GM21526 (cell line): ENCODE measurements around the gene SHOC2.

ENCODE experiments used
- ATAC-seq: cut with Tn5 transposase; IDR thresholded peaks from one replicate; pipeline ENCODE4 v1.9.1; 2021; ENCODE audit warnings: moderate library complexity; ENCODE audit not compliant: unreplicated experiment, low FRiP score

SHOC2 gene

GRCh38 chr10:111039522-111039921, 120.1 kb downstream of the SHOC2 start:
- ATAC-seq, result no peak

- no peak for ATAC-seq
Measured at GRCh38 chr10:111057006-111057405, 137.6 kb downstream of the SHOC2 start.
